Uterus (tissue), 4 donors: ENCODE results near the gene KYAT1. TPM values are rescaled to one million over a fixed set of nuclear protein-coding genes. Genes with fewer than 3 reads are reported as not detected.

ENCODE experiments used
- DNase-seq, 2 donors: peaks; one replicate each; pipeline ENCODE4 v3.0.0-alpha.2; 2019 to 2020
- H3K27ac ChIP-seq, 2 donors: fragments of 200-600 bp; sonication (generic); 1 replicate in 1 of 2; 2 replicates in 1 of 2; pipeline ENCODE4 v1.5.1; 2016 to 2018
- H3K27me3 ChIP-seq, 2 donors: fragments of 200-600 bp; sonication (generic); one replicate each; pipeline ENCODE4 v1.5.1; 2018 to 2019; ENCODE audit warnings: control low read depth in 1 of 2
- H3K36me3 ChIP-seq, 2 donors: fragments of 200-600 bp; sonication (generic); one replicate each; pipeline ENCODE4 v1.5.1; 2019; ENCODE audit warnings: control low read depth in 1 of 2
- H3K4me1 ChIP-seq, 2 donors: fragments of 200-600 bp; sonication (generic); one replicate each; pipeline ENCODE4 v1.5.1; 2018 to 2019; ENCODE audit warnings: control low read depth in 1 of 2
- H3K4me3 ChIP-seq, 2 donors: fragments of 200-600 bp; sonication (generic); 1 replicate in 1 of 2; 2 replicates in 1 of 2; pipeline ENCODE4 v1.5.1; 2018 to 2019; ENCODE audit warnings: mild to moderate bottlenecking in 1 of 2
- H3K9me3 ChIP-seq, 2 donors: fragments of 200-600 bp; sonication (generic); one replicate each; pipeline ENCODE4 v1.5.1; 2019; ENCODE audit warnings: control low read depth in 1 of 2
- CTCF ChIP-seq, 4 experiments: fragments of 200-600 bp in 2 of 4; fragments of 450-650 bp in 2 of 4; sonication (generic) in 2 of 4; IDR thresholded peaks; one replicate each; pipeline ENCODE4 v1.5.1; 2016 to 2019; ENCODE audit warnings: antibody characterized with exemption in 4 of 4, mild to moderate bottlenecking in 2 of 4, moderate library complexity in 1 of 4
- POLR2A ChIP-seq, 2 donors: fragments of 450-650 bp; IDR thresholded peaks; one replicate each; pipeline ENCODE4 v1.6.1; 2016; ENCODE audit warnings: antibody characterized with exemption in 2 of 2, mild to moderate bottlenecking in 1 of 2, moderate library complexity in 1 of 2
- intact Hi-C: fragments of 100-400 bp; cut with DNase I; formaldehyde crosslinking; loops from one replicate; pipeline ENCODE4 v1.15.1; 2023; ENCODE audit warnings: low total_unique reads
- total RNA-seq, 4 donors: library from RNA; depleted of rRNA in 3 of 4; stranded (reverse); fragments of >200 nt in 3 of 4; gene quantifications; one replicate each; pipeline versions ENCODE4 v1.1.0 to v1.2.4, GENCODE V29; 2014 to 2023
- donor health status: DM: yes; HTN: yes; CAD: no.

The KYAT1 gene
- total RNA-seq, 4 donors from 2014 or later = 1.5 to 11.0 (median 3.4) TPM

- Histone ChIP-seq H3K4me3 (no peak overlapping the region), H3K27me3 (no peaks in the 10 kb centered on the region), H3K9me3 (no peaks in the 10 kb centered on the region), H3K27ac (no peak overlapping the region), H3K4me1 (peaks cover 0 to 38% of the 10 kb centered on the region in 2 donors), H3K36me3 (no peaks in the 10 kb centered on the region)
- TF ChIP-seq CTCF (IDR thresholded peaks at IDR 0.05) = no peak
- no peak for TF ChIP-seq POLR2A (IDR thresholded peaks at IDR 0.05)
- intact Hi-C loops = no loop called here
- no peak for DNase-seq
These were observed 26.6 kb upstream of the KYAT1 start for GRCh38 chr9:128908372-128908771.

- peak overlapping the region in 1 of 2 donors; percentile 20 for H3K27ac ChIP-seq
- TF ChIP-seq POLR2A (IDR thresholded peaks at IDR 0.05) = no peak
- intact Hi-C loops = no loop called here
- no peaks in the 10 kb centered on the region for H3K27me3 ChIP-seq
- no peaks in the 10 kb centered on the region for H3K9me3 ChIP-seq
- no peaks in the 10 kb centered on the region for H3K36me3 ChIP-seq
- DNase-seq = no peak
- peaks cover 0 to 25% of the 10 kb centered on the region in 2 donors for H3K4me1 ChIP-seq
- H3K4me3 ChIP-seq = no peak overlapping the region
These were observed 25.0 kb upstream of the KYAT1 start for GRCh38 chr9:128906741-128907140.

- Histone ChIP-seq H3K27ac (peak overlapping the region in 1 of 2 donors; percentile 21), H3K4me1 (peaks cover 0 to 17% of the 10 kb centered on the region in 2 donors), H3K27me3 (no peaks in the 10 kb centered on the region), H3K4me3 (no peak overlapping the region), H3K36me3 (no peaks in the 10 kb centered on the region), H3K9me3 (no peaks in the 10 kb centered on the region)
- no peak for DNase-seq
- no peak for TF ChIP-seq POLR2A (IDR thresholded peaks at IDR 0.05)
- no peak for TF ChIP-seq CTCF (IDR thresholded peaks at IDR 0.05)
- intact Hi-C loops = no loop called here
These were observed 24.2 kb upstream of the KYAT1 start for GRCh38 chr9:128905964-128906363.

GRCh38 chr9:128903871-128904620, 22.3 kb upstream of the KYAT1 start:
- Histone ChIP-seq H3K4me3 (no peak overlapping the region), H3K4me1 (peaks cover 0 to under 1% of the 10 kb centered on the region in 2 donors), H3K9me3 (no peaks in the 10 kb centered on the region), H3K27me3 (no peaks in the 10 kb centered on the region), H3K27ac (peak overlapping the region in 1 of 2 donors; percentile 33), H3K36me3 (no peaks in the 10 kb centered on the region)
- intact Hi-C loops = no loop called here
- no peak for DNase-seq
- TF ChIP-seq POLR2A (IDR thresholded peaks at IDR 0.05) (no peak), CTCF (IDR thresholded peaks at IDR 0.05) (no peak)

- TF ChIP-seq POLR2A (IDR thresholded peaks at IDR 0.05) (no peak), CTCF (IDR thresholded peaks at IDR 0.05) (no peak)
- no peaks in the 10 kb centered on the region for H3K4me1 ChIP-seq
- peak overlapping the region; percentile 54 to 61 for H3K27ac ChIP-seq
- no peak for DNase-seq
- H3K36me3 ChIP-seq = no peaks in the 10 kb centered on the region
- H3K9me3 ChIP-seq = no peaks in the 10 kb centered on the region
- intact Hi-C loops = no loop called here
- no peaks in the 10 kb centered on the region for H3K27me3 ChIP-seq
- no peak overlapping the region for H3K4me3 ChIP-seq
These were observed 21.3 kb upstream of the KYAT1 start for GRCh38 chr9:128903079-128903461.
